ENCODE measurements around the gene IGFBP5.

The IGFBP5 gene

GRCh38 chr2:216678813-216679657 is 16.3 kb downstream of the IGFBP5 start:
- POLR2A ChIA-PET = no interaction called here

GRCh38 chr2:216678098-216678465 is 17.3 kb downstream of the IGFBP5 start:
- CTCF ChIA-PET = interaction anchor here (1.1 to 4.0 kb wide), 4 partner anchors 12 to 1035 kb away, joined by 3 to 22 read pairs (median 4); no protein-coding TSS in a partner anchor
- DNase-seq (ENCODE audit: extremely low spot score) = no peak
- TF ChIP-seq CTCF (IDR thresholded peaks at IDR 0.05; ENCODE audit: control extremely low read depth, extremely low read depth, low read depth, missing control alignments) = no peak
- POLR2A ChIA-PET = no interaction called here

More at GRCh38 chr2:216678813-216679657, 16.3 kb downstream of the IGFBP5 start:
- DNase-seq (ENCODE audit: extremely low spot score) = no peak
- CTCF ChIA-PET = interaction anchor here (1.1 to 4.0 kb wide), 5 partner anchors 13 to 1034 kb away, joined by 3 to 22 read pairs (median 5); no protein-coding TSS in a partner anchor
- no peak for TF ChIP-seq CTCF (IDR thresholded peaks at IDR 0.05; ENCODE audit: control extremely low read depth, extremely low read depth, low read depth, missing control alignments)

- POLR2A ChIA-PET = no interaction called here
- DNase-seq (ENCODE audit: extremely low spot score) = no peak
- CTCF ChIA-PET = interaction anchor here (1.1 to 4.0 kb wide), 3 partner anchors 11 to 1036 kb away, joined by 3 to 22 read pairs (median 5); no protein-coding TSS in a partner anchor
- TF ChIP-seq CTCF (IDR thresholded peaks at IDR 0.05; ENCODE audit: control extremely low read depth, extremely low read depth, low read depth, missing control alignments) = no peak
These were observed 17.8 kb downstream of the IGFBP5 start for GRCh38 chr2:216677439-216678097.

- POLR2A ChIA-PET = no interaction called here
- DNase-seq (ENCODE audit: extremely low spot score) = no peak
- TF ChIP-seq CTCF (IDR thresholded peaks at IDR 0.05; ENCODE audit: control extremely low read depth, extremely low read depth, low read depth, missing control alignments) = no peak
- CTCF ChIA-PET = interaction anchor here (4.0 kb wide), 1 partner anchor 10 kb away, joined by 22 read pairs; no protein-coding TSS in a partner anchor
These were observed 18.7 kb downstream of the IGFBP5 start for GRCh38 chr2:216676630-216677029.

GRCh38 chr2:216674376-216674775 is 21.0 kb downstream of the IGFBP5 start:
- POLR2A ChIA-PET = no interaction called here
- no peak for TF ChIP-seq CTCF (IDR thresholded peaks at IDR 0.05; ENCODE audit: control extremely low read depth, extremely low read depth, low read depth, missing control alignments)
- DNase-seq (ENCODE audit: extremely low spot score) = no peak
- CTCF ChIA-PET = interaction anchor here (0.7 to 2.0 kb wide), 5 partner anchors 155 to 1039 kb away, joined by 3 to 6 read pairs (median 3); no protein-coding TSS in a partner anchor

GRCh38 chr2:216673609-216674008 is 21.7 kb downstream of the IGFBP5 start:
- ChIA-PET POLR2A (no interaction called here), CTCF (interaction anchor here (1.2 to 2.0 kb wide), 3 partner anchors 156 to 1040 kb away, joined by 3 to 6 read pairs (median 4); no protein-coding TSS in a partner anchor)
- DNase-seq (ENCODE audit: extremely low spot score) = no peak
- no peak for TF ChIP-seq CTCF (IDR thresholded peaks at IDR 0.05; ENCODE audit: control extremely low read depth, extremely low read depth, low read depth, missing control alignments)
